HFFc6 (cell line): Measurements from ENCODE around the gene KDM2B. TPM values are rescaled to one million over a fixed set of nuclear protein-coding genes. Genes with fewer than 3 reads are reported as not detected.

Experiments used
- microRNA-seq: library from miRNA; unstranded; fragments of <30 nt; microRNA quantifications from one replicate; pipeline ENCODE4, GENCODE V29; 2019
- total RNA-seq, 6 experiments: library from RNA; stranded (reverse); fragmentation: NEBNext Ultra II Directional; extraction: Animal tissue kit (Norgen Biotek cat#: 25700); gene quantifications; 2 replicates in 1 of 6; 3 replicates in 5 of 6; pipeline ENCODE4 v1.2.3, GENCODE V29; 2021

Gene KDM2B
- total RNA-seq, 6 experiments from 2014 or later, result 15.4 to 24.0 (median 21.5) TPM

Small RNAs within 50 kb of the gene (microRNA-seq; reads per million reads assigned to microRNA genes)
- not detected for gene MIR7107

Other genes with a start within 250 kb of the KDM2B start
- 100 to 1,000 TPM in 1 of 6 experiments, 10 to 100 TPM in 5; 84.5 to 103 (median 93.5) TPM for gene ANAPC5, start 228.6 kb downstream of the KDM2B start, total RNA-seq
- 10 to 100 TPM; 33.1 to 41.6 (median 39.0) TPM for gene RNF34, start 180.9 kb downstream of the KDM2B start, total RNA-seq
- 10 to 100 TPM; 18.5 to 25.7 (median 22.0) TPM for gene ORAI1, start 45.5 kb upstream of the KDM2B start, total RNA-seq
- gene MORN3, start 88.6 kb upstream of the KDM2B start, total RNA-seq, result under 1 TPM in 5 of 6 experiments, not detected in 1; 0.14 to 0.40 (median 0.23) TPM
- gene TMEM120B, start 131.7 kb upstream of the KDM2B start, total RNA-seq, result 10 to 100 TPM in 5 of 6 experiments, 1 to 10 TPM in 1; 9.7 to 13.8 (median 12.6) TPM
- 1 to 10 TPM; 3.2 to 4.2 (median 3.6) TPM for gene RHOF, start 212.7 kb upstream of the KDM2B start, total RNA-seq
- gene SETD1B, start 223.0 kb upstream of the KDM2B start, total RNA-seq, result 10 to 100 TPM; 18.5 to 22.0 (median 20.9) TPM